ENCODE results near the gene ACTA1.
A peak's percentile ranks its signal among the peaks of the same experiment; 100 is the strongest.
"Not testable (repeated sequence)": the region's sequence is repeated elsewhere in the genome, so short reads cannot be mapped to it uniquely, and the experiment has no call there.

Gene ACTA1

DNA sequence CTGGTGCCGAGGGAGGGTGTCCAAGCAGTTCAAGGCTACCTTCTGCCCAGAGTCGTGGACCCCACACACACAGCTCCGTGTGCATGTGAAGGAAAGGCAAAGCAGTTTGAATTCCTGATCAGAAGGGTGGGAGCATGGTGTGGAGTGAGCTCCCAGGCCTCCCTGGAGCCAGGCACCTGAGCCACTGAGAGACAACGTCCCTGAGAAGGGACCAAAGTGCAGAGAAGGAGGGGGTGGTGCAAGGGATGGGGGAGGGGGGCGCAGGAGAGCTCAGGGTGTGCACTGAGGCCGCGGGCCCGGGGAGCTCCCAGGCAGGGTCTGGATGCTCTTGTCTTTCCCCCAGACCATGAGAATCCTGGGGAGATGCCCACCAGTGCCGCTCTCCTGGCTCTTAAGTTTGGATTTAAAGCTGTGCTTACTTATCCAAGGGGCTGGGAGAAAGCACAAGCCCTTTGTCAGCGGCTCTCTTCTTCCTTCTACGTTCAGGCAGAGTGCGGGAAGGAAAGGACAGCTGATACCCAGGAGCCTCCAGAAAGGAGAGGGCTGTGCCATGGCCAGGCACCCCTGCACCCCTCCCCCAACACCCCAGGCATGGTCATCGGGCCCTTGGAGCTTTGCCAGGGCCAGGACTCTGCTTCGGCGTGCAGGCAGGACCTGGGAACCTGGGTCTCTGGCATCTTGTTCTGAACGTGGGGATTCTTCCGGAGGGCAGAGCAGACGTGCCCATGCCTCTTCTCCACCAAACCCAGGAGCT lies 24.1 kb downstream of the ACTA1 start:
- no peak for DNase-seq (ENCODE audit: low spot score)

DNA sequence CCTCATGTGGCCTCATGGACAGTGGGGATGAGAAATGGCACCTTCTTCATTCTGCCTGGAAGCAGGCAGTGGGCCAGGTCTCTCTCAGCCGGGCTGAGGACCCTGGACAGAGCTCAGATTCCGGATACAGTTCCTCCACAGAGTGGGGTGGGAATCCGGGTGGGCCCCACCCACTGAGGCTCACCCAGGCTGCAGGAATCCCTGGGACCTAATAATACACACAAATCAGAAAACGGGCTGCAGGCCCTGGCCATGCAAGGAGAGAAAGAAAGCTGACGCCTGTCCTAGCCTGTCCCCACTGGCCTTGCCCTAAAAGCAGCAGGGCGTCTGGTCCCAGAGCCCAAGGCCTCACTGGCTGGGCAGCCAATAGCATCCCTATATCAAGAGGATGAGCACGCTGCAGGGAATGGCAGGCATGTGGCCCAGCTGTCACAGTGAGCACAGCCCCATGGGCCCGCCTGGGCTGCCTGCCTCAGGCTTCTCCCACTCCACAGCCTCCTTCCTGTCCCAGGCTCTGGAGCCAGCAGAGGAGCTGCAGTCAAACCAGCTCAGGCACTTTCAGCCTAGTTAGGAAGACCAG lies 25.3 kb downstream of the ACTA1 start:
- DNase-seq (ENCODE audit: low spot score): peak; percentile 19

DNA sequence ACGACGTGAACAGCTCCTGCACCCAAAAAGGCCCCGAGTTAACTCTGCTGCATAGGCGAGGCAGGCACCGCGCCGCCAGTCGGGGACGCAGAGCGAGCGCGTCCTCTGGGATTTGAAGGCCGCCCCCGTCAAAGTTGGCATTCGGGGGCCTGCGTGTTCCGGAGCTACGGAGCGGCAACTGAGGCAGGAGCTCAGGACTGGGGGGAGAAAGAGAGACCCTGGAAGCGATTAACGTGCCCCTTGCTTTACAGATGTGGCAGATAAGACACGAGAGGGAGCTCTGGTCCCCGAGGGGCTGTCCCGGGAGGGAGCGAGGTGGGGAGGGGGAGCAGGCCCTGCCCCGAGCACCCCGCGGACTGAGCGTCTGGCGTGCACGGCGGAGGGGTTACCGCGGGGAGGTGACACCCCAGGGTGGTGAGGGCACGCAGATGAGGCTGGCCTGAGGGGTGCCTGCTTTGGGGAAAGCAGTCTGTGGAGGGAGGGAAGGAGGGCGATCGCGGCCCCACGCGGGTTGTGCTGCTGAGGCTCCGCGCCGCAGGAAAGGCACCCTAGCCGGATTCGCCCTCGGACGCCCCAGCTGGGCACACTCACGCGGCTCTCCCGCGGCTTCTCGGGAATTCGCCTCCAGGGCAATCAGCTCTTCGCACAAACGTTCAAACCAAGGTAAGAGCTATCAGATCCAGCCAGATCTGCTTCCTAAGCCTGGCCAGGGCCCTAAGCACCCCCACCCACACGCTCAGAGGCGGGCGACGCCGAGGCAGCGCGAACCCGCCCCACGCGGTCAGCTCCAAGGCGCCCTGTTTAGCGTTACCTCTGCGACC lies 26.5 kb downstream of the ACTA1 start:
- DNase-seq (ENCODE audit: low spot score): no peak

DNA sequence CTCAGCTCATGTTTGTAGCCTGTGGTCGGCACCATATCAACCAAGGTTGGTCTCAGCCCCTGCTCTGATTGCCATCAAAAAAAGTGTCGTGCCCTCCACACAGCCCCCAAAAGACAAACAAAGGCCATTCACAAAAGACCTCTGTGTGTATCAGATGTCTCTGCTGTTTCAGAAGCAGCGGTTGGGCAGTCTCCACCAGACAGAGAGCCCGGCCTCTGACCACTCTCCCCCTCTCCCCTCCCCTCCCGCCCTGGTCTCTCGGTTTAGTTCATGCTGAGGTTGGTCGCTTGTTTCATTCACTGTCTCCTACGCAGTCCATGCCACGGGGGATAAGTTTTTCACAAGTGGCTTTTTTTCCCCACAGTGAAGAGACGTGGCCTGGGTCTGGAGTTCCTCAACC lies 27.1 kb downstream of the ACTA1 start:
- no peak for DNase-seq (ENCODE audit: low spot score)

DNA sequence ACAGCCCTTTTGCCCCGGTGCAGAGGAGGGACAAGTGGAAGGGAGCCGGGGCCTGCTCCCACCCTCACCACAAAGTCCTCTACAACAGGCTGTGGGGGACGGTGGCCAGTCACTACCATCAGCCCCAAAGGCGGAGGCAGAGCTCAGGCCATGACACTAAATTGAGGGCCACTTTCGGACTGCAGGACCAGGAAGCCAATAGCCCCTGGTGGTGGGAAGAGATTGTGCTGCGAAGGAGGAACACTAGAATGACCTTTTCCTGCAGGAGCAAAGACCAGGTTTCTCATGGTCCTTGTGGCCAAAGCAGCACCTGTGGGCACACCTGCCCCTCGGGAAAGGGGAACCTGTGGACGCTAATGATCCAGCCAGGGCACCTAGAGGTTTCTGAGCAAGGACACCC lies 30.3 kb downstream of the ACTA1 start:
- no peak for DNase-seq (ENCODE audit: low spot score)

DNA sequence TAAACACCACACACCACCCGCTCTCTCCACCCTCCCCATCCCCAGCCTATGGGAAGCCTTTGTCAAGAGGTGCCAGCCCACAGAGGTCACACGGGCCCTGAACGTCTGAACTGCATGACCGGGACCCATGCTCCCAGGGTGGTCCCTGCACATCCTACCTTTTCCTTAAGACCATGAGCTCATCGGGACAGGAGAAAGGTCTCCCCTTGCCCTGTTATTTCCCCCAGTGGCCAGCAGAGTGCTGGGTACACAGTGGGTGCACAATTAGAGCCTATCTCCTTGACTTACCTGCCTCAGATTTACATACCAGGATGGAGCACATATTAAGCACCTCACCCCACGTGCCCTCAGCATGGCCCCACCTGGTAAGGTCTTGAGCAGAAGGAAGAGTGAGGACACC lies 30.9 kb downstream of the ACTA1 start:
- no peak for DNase-seq (ENCODE audit: low spot score)

DNA sequence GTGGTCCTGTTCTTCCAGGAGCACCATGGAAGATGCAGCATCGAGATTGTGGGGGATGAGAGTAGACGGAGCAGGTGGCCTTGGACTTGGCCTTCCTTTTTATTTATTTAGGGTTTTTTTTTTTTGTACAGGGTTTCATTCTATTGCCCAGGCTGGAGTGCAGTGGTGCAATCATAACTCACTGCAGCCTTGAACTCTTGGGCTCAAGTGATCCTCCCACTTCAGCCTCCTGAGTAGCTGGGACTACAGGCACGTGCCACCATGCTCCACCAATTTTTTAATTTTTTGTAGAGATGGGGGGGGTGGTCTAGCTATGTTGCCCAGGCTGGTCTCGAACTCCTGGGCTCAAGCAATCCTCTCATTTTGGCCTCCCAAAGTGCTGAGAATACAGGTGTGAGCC lies 31.6 kb downstream of the ACTA1 start:
- not testable (repeated sequence) for DNase-seq (ENCODE audit: low spot score)

DNA sequence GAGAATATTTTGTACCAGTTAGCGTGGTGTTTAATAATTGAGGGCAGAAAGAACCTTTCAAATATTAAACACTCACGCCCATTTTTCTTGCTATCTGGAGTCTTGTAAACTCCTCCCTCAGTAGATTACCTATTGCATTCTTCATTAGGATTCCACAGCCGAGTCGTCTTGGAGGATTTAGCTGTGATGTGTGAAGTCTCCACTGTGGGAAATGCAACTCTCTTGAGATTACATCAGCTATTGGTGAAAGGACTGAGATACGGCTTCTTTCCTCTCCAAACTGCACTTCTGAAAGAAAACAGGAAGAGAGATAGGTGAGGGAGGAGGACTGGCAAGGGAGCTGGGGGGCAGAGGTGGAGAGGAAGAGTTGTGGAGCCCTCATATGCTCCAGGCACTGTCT lies 36.1 kb downstream of the ACTA1 start:
- DNase-seq (ENCODE audit: low spot score): no peak

DNA sequence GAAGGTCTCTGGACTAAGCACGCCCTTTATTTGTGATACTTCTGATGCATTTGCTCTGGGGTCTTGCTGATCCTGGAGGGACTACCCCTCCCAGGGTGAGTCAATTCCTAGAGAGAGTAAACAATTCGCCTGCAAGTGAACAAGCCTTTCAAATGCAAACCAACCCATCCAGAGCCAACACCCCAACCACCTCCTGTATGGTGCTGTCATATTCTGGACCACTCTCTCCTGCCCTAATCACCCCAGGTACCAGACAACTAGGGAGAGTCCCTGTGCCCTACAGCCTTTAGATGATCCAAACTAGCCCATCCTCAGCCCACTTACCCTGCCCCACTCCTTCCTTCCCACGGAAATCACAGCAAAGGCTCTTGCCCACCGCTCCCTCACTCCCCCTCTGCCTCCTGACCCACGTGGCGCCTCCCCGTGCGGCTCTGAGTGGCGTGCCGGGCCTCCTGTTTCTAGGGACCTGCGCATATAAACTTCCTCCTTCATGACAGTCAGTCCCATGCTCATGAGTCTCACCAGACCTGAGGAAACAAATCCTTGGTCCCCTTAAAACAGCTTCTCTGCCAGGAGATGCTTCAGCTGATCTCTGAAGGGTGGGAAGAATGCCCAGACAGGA lies 37.2 kb downstream of the ACTA1 start:
- no peak for DNase-seq (ENCODE audit: low spot score)

DNA sequence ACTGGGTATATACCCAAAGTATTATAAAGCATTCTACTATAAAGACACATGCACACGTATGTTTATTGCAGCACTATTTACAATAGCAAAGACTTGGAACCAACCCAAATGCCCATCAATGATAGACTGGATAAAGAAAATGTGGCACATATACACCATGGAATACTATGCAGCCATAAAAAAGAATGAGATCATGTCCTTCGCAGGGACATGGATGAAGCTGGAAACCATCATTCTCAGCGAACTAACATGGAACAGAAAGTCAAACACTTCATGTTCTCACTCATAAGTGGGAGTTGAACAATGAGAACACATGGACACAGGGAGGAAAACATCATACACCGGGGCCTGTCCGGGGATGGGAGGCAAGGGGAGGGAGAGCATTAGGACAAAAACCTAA lies 39.4 kb downstream of the ACTA1 start:
- not testable (repeated sequence) for DNase-seq (ENCODE audit: low spot score)

DNA sequence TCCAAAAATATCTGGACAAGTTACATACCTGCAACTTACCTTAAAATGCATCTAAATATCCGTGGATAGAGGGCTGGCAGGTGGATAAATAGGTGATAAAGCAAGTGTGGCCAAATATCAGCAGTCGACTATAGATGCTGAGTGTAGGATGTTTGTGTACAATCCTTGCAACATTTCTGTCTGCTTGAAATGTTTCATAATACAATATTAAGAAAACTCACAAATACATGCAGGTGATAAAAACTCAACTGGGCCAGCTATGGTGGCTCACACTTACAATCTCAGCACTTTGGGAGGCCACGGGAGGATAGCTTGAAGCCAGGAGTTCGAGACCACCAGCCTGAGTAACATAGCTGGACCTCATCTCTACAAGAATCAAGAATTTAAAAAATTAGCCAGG lies 41.0 kb downstream of the ACTA1 start:
- no peak for DNase-seq (ENCODE audit: low spot score)

DNA sequence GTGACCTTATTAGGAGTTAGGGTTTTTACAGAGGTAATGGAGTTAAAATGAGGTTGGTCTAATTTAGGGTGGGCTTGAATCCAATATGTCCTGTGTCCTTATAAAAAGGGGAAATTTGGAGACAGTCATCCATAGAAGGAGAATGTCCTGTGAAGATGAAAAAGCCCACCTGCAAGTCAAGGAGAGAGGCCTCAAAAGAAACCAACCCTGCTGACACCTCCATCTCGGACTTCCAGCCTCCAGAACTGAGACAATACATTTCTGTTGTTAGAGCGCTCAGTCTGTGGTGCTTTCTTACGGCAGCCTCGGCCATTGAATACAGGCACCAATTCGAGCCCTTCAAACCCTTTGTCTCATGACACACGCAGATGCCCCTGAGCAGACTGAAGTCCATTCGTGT lies 43.8 kb downstream of the ACTA1 start:
- DNase-seq (ENCODE audit: low spot score): no peak

DNA sequence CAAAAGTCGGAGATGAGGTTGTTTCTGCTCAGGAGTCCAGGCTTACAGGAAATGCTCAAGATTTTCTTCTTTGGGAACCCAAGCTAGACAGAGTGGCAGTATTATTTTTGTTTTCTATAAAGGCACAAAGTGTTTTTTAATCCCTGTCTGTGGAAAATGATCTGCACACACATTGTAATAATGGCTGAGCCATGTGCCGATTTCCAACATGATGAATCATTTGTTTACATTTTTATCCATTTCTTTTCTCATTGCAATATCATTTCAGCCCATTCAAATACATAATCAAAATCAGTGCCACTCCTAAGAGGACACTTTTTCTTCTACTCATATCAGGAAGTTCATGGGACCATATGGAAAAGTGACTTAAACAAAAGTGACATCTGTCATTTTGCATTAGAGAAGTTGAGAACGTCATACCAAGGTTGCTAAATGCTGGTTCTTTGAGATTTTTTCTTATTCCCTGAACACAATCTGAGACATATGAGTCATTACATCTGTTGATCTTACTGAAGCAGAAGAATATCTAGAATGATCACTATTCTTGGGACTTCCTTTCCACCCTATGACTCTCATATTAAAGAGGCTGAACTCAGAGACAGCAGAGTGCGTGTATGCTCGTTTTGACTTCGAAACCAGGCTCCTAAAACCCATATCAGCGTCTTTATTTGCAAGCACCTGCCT lies 44.9 kb downstream of the ACTA1 start:
- peak; percentile 56 for DNase-seq (ENCODE audit: low spot score)

DNA sequence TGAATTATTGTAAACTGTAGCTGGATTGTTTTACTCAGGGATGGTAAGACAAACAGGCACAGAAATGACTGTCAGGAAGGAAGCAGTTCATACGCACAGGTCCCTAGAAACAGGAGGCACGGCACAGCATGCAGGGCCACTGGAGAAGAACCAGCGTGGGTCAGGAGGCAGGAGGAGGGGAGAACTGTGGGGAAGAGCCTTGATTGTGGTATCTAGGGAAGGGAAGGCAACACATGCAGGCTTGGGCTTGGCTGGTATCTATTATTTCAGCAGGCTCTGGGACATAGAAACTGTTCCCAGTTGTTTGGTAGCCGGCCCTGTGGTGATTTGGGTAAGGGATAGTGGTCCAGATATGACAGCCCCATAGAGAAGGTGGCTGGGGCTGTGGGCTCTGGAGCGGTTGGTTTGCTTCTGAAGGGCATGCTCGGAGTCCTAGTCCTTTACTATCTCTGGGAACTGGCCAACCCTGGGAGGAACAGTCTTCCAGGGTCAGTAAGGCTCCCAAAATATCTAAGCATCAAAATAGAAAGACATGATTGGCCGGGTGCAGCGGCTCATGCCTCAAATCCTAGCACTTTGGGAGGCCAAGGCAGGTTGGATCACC lies 47.9 kb downstream of the ACTA1 start:
- no peak for DNase-seq (ENCODE audit: low spot score)

DNA sequence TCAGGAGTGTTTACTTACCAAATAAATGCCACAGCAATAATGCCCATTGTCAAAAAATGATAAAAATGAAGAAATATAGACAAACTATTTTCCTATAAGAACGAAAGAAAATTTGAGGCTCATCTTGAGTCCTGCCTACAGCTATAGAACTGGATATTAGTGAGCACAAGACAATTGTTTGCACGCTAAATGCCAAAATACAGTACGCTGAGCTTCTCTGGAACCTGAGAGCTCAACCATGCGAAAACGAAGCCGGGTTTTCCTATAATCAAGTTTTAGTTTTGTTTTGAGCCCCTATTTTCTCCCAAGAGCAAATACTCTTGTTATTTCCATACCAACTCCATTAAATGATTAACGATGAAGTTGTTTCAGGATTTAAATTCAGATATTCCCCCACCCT lies 49.1 kb downstream of the ACTA1 start:
- DNase-seq (ENCODE audit: low spot score): no peak

DNA sequence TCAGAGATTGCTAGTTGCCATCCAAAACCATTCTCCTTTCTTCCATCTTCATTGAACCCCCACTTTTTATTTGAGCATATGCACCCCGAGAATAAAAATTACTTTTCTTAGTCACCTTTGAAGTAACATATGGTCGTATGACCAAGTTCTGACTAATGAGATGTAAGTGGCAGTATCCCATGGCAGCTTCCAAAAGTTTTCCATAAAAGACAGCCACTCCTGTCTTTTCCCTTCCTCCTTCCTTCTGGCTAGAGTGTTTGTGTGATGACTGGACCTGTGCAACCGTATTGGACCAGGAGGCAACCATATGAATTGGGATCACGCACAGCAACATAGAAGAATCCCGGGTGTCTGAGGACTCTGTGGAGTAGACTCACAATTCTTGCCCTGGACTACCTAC lies 49.9 kb downstream of the ACTA1 start:
- DNase-seq (ENCODE audit: low spot score): no peak

DNA sequence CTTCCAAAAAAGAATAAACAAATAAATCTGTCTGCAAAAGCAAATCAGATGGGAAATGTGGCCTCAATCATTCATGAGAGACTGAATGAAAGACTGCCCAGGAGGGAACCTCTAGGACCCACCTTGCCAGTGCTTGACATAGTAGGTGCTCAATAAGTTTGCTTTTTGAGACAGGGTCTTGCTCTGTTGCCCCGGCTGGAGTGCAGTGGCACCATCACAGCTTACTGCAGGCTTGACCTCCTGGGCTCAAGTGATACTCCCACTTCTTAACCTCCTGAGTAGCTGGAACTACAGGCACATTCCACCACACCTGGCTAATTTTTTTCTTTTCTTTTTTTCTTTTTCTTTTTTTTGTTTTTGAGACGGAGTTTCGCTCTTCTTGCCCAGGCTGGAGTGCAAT lies 50.7 kb downstream of the ACTA1 start:
- no peak for DNase-seq (ENCODE audit: low spot score)
